BLaER1 treated with 17β-estradiol and CSF1 and Interleukin-3, amounts not matched to agents 10 nM and 100 nM (cell line): ENCODE results near the gene HORMAD2.

Experiments
- H3K27ac ChIP-seq, 11 experiments: shearing (Covaris generic); formaldehyde crosslinking; 2 replicates each; pipeline ENCODE4 v1.8.1; 2022
- H3K27me3 ChIP-seq, 11 experiments: shearing (Covaris generic); formaldehyde crosslinking; 2 replicates each; pipeline ENCODE4 v1.8.1; 2022
- H3K36me3 ChIP-seq, 11 experiments: shearing (Covaris generic); formaldehyde crosslinking; 2 replicates each; pipeline ENCODE4 v1.8.1; 2022
- H3K4me1 ChIP-seq, 10 experiments: shearing (Covaris generic); formaldehyde crosslinking; 2 replicates each; pipeline ENCODE4 v1.8.1; 2022
- H3K4me2 ChIP-seq, 11 experiments: shearing (Covaris generic); formaldehyde crosslinking; 2 replicates each; pipeline ENCODE4 v1.8.1; 2022
- H3K4me3 ChIP-seq, 10 experiments: shearing (Covaris generic); formaldehyde crosslinking; 2 replicates each; pipeline ENCODE4 v1.8.1; 2022
- H3K9ac ChIP-seq, 11 experiments: shearing (Covaris generic); formaldehyde crosslinking; 2 replicates each; pipeline ENCODE4 v1.8.1; 2022
- H3K9me3 ChIP-seq, 11 experiments: shearing (Covaris generic); formaldehyde crosslinking; replicated peaks in 1 of 11; 2 replicates each; pipeline ENCODE4 v1.8.1; 2022
- H4K20me1 ChIP-seq, 11 experiments: shearing (Covaris generic); formaldehyde crosslinking; 2 replicates each; pipeline ENCODE4 v1.8.1; 2022
- Cebpa-rat ChIP-seq, 11 experiments: shearing (Covaris generic); IDR thresholded peaks; 2 replicates each; pipeline ENCODE4 v1.8.1; 2022

Gene HORMAD2

DNA sequence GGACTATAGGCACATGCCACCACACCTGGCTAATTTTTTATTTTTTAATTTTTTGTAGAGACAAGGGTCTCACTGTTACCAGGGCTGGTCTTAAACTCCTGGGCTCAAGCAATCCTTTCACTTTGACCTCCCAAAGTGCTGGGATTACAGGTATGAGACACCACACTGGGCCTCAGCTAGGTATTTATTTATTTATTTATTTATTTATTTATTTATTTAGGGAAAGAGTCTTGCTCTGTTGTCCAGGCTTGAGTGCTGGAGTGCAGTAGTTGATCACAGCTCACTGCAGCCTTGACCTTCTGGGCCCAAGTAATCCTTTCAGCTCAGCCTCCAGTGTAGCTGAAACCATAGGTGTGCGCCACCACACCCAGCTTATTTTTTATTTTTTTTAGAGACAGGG lies 43.2 kb downstream of the HORMAD2 start:
- Histone ChIP-seq H3K9me3 (no peaks in the 10 kb centered on the region), H4K20me1 (no peaks in the 10 kb centered on the region), H3K27ac (no peak overlapping the region), H3K9ac (no peak overlapping the region), H3K4me1 (peaks cover 0 to 7% (median 0%) of the 10 kb centered on the region in 10 experiments; a peak in 4 of 20 replicates), H3K4me3 (no peak overlapping the region), H3K4me2 (no peak overlapping the region), H3K36me3 (no peaks in the 10 kb centered on the region), H3K27me3 (no peaks in the 10 kb centered on the region)
- no peak for TF ChIP-seq Cebpa-rat (IDR thresholded peaks at IDR 0.05)

DNA sequence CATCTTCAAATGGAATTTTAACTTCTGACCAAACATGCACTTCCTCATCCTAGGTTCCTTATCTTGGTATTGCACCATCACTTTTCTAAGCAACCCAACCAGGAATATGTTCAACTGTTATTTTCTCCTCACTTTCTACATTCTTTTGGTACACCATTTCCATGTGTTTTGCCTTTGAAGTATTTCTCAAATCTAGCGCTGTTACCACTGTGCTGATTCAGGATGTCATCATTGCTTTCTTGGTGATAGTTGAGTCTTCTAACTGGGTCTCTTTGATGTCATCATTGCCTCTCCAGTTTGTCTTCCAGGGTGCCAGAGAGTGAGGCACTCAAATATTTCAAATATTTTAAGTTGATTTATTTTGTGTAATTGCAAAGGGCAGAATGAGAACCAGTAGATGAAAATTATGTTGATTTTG lies 47.5 kb downstream of the HORMAD2 start:
- H3K4me2 ChIP-seq = 0 out of 22 replicates have a peak overlapping the region, but pooled peaks of 1 of the 11 experiments have one; percentile 1
- no peak for TF ChIP-seq Cebpa-rat (IDR thresholded peaks at IDR 0.05)
- peaks cover 0 to 7% (median 0%) of the 10 kb centered on the region in 10 experiments; a peak in 4 of 20 replicates for H3K4me1 ChIP-seq
- no peaks in the 10 kb centered on the region for H4K20me1 ChIP-seq
- H3K9ac ChIP-seq = no peak overlapping the region
- H3K4me3 ChIP-seq = no peak overlapping the region
- H3K27ac ChIP-seq = no peak overlapping the region
- H3K9me3 ChIP-seq = no peaks in the 10 kb centered on the region
- H3K27me3 ChIP-seq = no peaks in the 10 kb centered on the region
- no peaks in the 10 kb centered on the region for H3K36me3 ChIP-seq

DNA sequence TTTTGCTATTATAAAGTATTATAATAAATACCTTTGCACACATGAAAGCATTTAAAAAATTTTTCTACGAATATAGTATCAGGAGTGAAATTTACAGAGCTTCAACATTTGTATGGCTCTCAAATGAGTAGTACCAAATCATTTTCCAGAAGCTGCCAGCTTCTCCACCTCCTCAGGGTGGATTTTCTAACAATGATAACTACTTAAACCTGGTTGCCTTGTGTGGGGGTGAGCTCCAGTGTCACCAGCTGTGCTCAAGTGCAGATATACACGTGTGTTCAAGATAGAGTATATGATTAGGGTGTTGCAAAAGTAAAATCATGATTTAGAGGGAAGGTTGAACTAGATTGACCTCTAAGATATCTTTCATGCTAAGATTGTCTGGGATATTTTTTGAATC lies 48.2 kb downstream of the HORMAD2 start:
- no peak overlapping the region for H3K27ac ChIP-seq
- no peaks in the 10 kb centered on the region for H3K9me3 ChIP-seq
- no peaks in the 10 kb centered on the region for H3K36me3 ChIP-seq
- TF ChIP-seq Cebpa-rat (IDR thresholded peaks at IDR 0.05) = no peak
- H3K4me1 ChIP-seq = peaks cover 0 to 7% (median 0%) of the 10 kb centered on the region in 10 experiments; a peak in 4 of 20 replicates
- no peaks in the 10 kb centered on the region for H3K27me3 ChIP-seq
- H3K4me3 ChIP-seq = no peak overlapping the region
- H3K4me2 ChIP-seq = no peak overlapping the region
- H4K20me1 ChIP-seq = no peaks in the 10 kb centered on the region
- H3K9ac ChIP-seq = no peak overlapping the region

DNA sequence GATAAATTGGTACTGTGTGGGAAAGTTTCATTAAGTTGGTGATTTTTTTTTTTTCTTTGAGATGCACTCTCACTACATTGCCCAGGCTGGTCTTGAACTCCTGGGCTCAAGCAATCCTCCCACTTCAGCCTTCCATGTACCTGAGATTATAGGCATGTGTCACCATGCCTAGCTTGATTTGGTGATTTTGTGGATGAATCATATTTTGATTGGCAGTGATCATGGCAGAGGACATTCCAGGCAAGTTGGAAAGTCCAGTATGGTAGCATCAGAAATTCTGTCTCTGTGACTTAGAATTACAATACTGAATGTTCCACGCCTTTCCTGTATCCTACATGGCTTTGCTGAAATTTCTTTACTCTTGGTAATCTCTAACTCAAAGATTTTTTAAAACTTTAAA lies 49.4 kb downstream of the HORMAD2 start:
- Histone ChIP-seq H3K27ac (no peak overlapping the region), H3K27me3 (no peaks in the 10 kb centered on the region), H3K36me3 (no peaks in the 10 kb centered on the region), H3K9ac (no peak overlapping the region), H3K4me2 (no peak overlapping the region), H3K9me3 (no peaks in the 10 kb centered on the region), H4K20me1 (no peaks in the 10 kb centered on the region), H3K4me1 (peaks cover 0 to 7% (median 0%) of the 10 kb centered on the region in 10 experiments; a peak in 4 of 20 replicates), H3K4me3 (no peak overlapping the region)
- TF ChIP-seq Cebpa-rat (IDR thresholded peaks at IDR 0.05) = no peak

DNA sequence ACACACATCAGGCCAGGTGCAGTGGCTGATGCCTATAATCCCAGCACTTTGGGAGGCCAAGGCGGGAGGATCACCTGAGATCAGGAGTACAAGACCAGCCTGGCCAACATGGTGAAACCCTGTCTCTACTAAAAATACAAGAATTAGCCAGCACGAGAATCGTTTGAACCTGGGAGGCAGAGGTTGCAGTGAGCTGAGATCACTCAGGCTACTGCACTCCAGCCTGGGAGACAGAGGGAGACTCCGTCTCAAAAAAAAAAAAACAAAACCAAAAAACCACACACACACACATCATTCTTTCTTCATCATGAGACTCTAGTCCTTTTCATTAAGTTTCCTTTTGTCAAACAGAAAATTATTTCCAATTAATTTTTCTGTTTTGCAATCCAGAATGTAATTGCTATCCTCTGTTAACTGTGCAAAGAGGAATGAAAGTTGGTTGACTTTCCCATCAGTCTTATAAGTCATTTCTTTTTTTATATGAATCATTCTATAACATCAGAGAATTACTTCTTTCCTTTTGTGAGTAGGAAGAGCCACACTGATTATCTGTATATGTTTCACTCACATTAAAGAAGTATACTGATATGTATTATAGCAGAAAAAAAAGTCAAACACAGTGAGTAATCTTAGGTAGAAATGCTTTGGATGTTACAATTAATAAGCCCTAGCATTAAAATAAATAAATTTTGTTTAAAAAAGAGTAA lies 52.2 kb downstream of the HORMAD2 start:
- TF ChIP-seq Cebpa-rat (IDR thresholded peaks at IDR 0.05) = no peak
- H3K4me3 ChIP-seq = no peak overlapping the region
- H3K9me3 ChIP-seq = no peaks in the 10 kb centered on the region
- H3K27me3 ChIP-seq = no peaks in the 10 kb centered on the region
- H3K4me1 ChIP-seq = peaks cover 0 to 6% (median 0%) of the 10 kb centered on the region in 10 experiments; a peak in 4 of 20 replicates
- no peaks in the 10 kb centered on the region for H4K20me1 ChIP-seq
- no peak overlapping the region for H3K4me2 ChIP-seq
- no peak overlapping the region for H3K27ac ChIP-seq
- H3K36me3 ChIP-seq = no peaks in the 10 kb centered on the region
- H3K9ac ChIP-seq = no peak overlapping the region

DNA sequence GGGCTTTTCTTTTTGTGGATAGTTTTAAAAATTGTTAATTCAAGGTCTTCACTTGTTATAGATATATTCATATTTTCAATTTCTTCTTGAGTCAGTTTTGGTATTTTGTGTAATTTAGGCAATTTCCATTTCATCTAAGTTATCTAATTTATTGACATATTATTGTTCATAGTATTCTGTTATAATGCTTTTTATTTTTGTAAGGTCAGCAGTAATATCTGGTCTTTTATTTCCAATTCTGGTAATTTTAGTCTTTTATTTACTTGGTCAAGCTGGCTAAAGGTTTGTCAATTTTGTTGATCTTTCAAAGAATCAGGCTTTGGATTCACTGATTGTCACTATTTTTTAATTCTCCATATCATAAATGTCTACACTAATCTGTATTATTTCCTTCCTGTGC lies 60.1 kb downstream of the HORMAD2 start:
- Histone ChIP-seq H3K4me3 (no peak overlapping the region), H3K27ac (no peak overlapping the region), H3K36me3 (peaks cover 0 to 6% (median 0%) of the 10 kb centered on the region in 11 experiments; a peak in 3 of 22 replicates), H3K9ac (no peak overlapping the region), H4K20me1 (no peaks in the 10 kb centered on the region), H3K9me3 (peaks cover 20 to 36% (median 24%) of the 10 kb centered on the region in 11 experiments), H3K4me1 (no peaks in the 10 kb centered on the region), H3K4me2 (no peak overlapping the region), H3K27me3 (no peaks in the 10 kb centered on the region)
- TF ChIP-seq Cebpa-rat (IDR thresholded peaks at IDR 0.05) = no peak

DNA sequence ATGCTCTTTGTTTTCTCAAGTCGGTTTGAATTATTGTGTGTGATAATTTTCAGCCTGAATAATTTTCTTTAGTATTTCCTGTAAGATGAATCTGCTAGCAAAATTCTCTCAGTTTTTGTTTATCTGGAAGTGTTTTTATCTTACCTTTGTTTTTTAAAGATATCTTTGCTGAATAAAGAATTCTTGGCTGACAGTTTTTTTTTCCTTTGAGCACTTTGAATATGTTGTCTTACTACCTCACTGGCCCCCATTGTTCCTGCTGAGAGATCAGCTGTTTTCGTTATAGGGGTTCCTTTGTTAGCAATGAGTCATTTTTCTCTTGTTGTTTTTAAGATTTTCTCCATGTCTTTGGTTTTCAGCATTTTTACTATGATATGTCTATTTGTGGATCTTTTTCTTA lies 63.0 kb downstream of the HORMAD2 start:
- H3K9ac ChIP-seq = no peak overlapping the region
- H3K4me1 ChIP-seq = no peaks in the 10 kb centered on the region
- no peak overlapping the region for H3K27ac ChIP-seq

DNA sequence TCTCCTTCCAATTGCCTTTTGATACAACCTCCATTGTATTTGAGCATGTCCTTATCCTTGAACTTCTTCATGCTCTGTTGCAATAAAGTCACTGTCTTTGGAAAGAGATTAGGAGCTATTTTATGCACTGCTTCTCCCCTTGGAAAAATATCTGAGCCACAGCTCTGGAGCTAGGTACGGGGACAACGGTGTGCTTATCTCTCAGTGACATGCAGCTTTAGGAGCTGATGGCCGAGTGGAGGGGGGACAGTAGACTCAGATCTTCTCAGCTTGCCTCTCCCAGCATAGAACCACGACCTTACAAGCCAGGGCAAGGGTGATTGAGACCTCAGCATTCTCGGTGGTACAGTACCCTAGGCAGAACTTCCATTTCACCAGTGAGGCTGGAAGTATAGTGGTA lies 64.1 kb downstream of the HORMAD2 start:
- no peak overlapping the region for H3K4me3 ChIP-seq
- H4K20me1 ChIP-seq = no peaks in the 10 kb centered on the region
- no peaks in the 10 kb centered on the region for H3K4me1 ChIP-seq
- H3K9ac ChIP-seq = no peak overlapping the region
- H3K9me3 ChIP-seq = peaks cover 20 to 38% (median 24%) of the 10 kb centered on the region in 11 experiments
- H3K36me3 ChIP-seq = peaks cover 0 to 6% (median 0%) of the 10 kb centered on the region in 11 experiments; a peak in 3 of 22 replicates
- TF ChIP-seq Cebpa-rat (IDR thresholded peaks at IDR 0.05) = no peak
- no peak overlapping the region for H3K27ac ChIP-seq
- H3K27me3 ChIP-seq = no peaks in the 10 kb centered on the region
- H3K4me2 ChIP-seq = no peak overlapping the region

More for the DNA sequence above, 63.0 kb downstream of the HORMAD2 start:
- no peaks in the 10 kb centered on the region for H4K20me1 ChIP-seq
- no peak overlapping the region for H3K4me2 ChIP-seq
- no peak overlapping the region for H3K4me3 ChIP-seq
- H3K36me3 ChIP-seq = peaks cover 0 to 6% (median 0%) of the 10 kb centered on the region in 11 experiments; a peak in 3 of 22 replicates
- no peak for TF ChIP-seq Cebpa-rat (IDR thresholded peaks at IDR 0.05)
- H3K27me3 ChIP-seq = no peaks in the 10 kb centered on the region
- peaks cover 20 to 36% (median 24%) of the 10 kb centered on the region in 11 experiments for H3K9me3 ChIP-seq

DNA sequence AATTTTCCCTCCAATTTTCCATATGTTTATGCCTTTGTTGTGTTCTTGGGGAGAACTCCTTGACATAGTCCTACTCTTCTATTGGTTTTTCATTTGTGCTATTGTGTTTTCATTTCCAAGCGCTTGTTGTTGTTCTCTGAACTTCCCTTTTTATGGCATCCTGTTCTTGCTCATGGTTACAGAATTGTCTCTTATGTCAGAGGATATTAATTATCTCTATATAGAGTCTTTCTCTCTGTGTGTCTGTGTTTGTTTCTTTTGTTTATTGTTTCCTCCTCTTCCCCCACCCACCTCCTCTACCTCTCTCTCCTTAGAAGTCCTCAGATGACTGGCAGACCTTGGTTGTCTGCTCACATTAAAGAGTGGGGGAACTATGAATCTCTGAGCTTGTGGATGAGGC lies 69.9 kb downstream of the HORMAD2 start:
- Histone ChIP-seq H3K9ac (no peak overlapping the region), H3K27me3 (no peaks in the 10 kb centered on the region), H3K9me3 (peaks cover 0 to 6% (median 0%) of the 10 kb centered on the region in 11 experiments; a peak in 3 of 22 replicates), H3K27ac (peak overlapping the region in 2 of 11 experiments; percentile 39 to 45; a peak in 4 of 22 replicates), H4K20me1 (no peaks in the 10 kb centered on the region), H3K36me3 (no peaks in the 10 kb centered on the region), H3K4me3 (no peak overlapping the region), H3K4me2 (peak overlapping the region in 8 of 11 experiments; percentile 2 to 53 (median 14); a peak in 9 of 22 replicates), H3K4me1 (peaks cover 0 to 24% (median 13%) of the 10 kb centered on the region in 10 experiments; a peak in 16 of 20 replicates)
- TF ChIP-seq Cebpa-rat (IDR thresholded peaks at IDR 0.05) = no peak

DNA sequence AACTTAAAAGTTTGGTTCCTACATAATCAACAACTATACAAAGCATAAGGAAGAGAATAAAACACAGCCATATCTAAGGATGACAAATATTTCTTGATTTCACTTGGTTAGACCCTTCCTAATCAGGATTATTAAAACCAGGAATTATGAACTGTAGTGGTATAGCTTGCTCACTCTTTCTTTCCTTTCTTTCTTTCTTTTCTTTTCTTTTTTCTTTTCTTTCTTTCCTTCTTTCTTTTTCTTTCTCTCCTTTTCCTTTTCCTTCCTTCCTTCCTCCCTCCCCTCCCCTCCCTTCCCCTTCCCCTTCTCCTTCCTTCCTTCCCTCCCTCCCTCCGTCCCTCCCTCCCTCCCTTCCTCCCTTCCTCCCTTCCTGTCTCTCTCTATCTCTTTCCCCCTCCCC lies 78.0 kb downstream of the HORMAD2 start:
- peaks cover 0 to 5% (median 0%) of the 10 kb centered on the region in 10 experiments; a peak in 1 of 20 replicates for H3K4me1 ChIP-seq
- H3K4me3 ChIP-seq = no peak overlapping the region
- TF ChIP-seq Cebpa-rat (IDR thresholded peaks at IDR 0.05) = no peak
- H3K27me3 ChIP-seq = no peaks in the 10 kb centered on the region
- no peak overlapping the region for H3K27ac ChIP-seq
- H3K9ac ChIP-seq = no peak overlapping the region
- no peak overlapping the region for H3K4me2 ChIP-seq
- H3K36me3 ChIP-seq = no peaks in the 10 kb centered on the region
- no peaks in the 10 kb centered on the region for H4K20me1 ChIP-seq
- H3K9me3 ChIP-seq = no peaks in the 10 kb centered on the region
